GM23248 (cell line): Measurements from ENCODE around the gene GTF2IRD2.
"Not testable (repeated sequence)": the region's sequence is repeated elsewhere in the genome, so short reads cannot be mapped to it uniquely, and the experiment has no call there.

Source experiments
- EZH2 ChIP-seq: fragments of 200-600 bp; sonication (generic); IDR thresholded peaks from 2 replicates; pipeline ENCODE4 v1.6.1; 2018; ENCODE audit warnings: antibody characterized with exemption, mild to moderate bottlenecking; ENCODE audit not compliant: insufficient read depth, poor library complexity, severe bottlenecking
- EZH2phosphoT487 ChIP-seq: fragments of 200-600 bp; sonication (generic); IDR thresholded peaks from 2 replicates; pipeline ENCODE4 v1.6.1; 2018; ENCODE audit warnings: antibody characterized with exemption, moderate library complexity, mild to moderate bottlenecking, low read depth; ENCODE audit not compliant: insufficient read depth

- TF ChIP-seq EZH2, EZH2phosphoT487: not testable (repeated sequence)
Observed at GRCh38 chr7:74865777-74866176, 14.4 kb upstream of the GTF2IRD2 start.
